CMK (cell line): ENCODE data around the gene ZNF808.
"Not testable (repeated sequence)": the region's sequence is repeated elsewhere in the genome, so short reads cannot be mapped to it uniquely, and the experiment has no call there.

ENCODE experiments used
- DNase-seq: peaks from one replicate; pipeline ENCODE4 v3.0.0-alpha.2; 2010; ENCODE audit warnings: low read depth

ZNF808 gene

DNA sequence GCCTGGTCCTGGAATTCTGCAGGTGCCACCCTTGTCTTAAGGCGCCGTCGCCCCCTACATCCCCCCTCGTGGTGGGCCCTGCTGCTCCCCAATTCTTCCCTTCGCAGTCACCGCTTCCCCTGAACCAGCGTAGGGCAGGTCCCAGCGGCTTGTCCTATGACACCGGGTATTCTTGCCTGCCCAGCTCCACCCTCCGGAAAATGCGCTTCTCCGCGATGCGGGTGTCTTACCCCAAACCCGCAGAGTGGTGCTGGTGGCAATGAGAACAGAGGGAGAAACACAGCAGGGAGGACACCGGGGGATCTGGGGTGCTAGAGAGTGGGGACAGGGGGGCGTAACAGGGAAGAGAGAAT lies 9.0 kb downstream of the ZNF808 start:
- DNase-seq: no peak

DNA sequence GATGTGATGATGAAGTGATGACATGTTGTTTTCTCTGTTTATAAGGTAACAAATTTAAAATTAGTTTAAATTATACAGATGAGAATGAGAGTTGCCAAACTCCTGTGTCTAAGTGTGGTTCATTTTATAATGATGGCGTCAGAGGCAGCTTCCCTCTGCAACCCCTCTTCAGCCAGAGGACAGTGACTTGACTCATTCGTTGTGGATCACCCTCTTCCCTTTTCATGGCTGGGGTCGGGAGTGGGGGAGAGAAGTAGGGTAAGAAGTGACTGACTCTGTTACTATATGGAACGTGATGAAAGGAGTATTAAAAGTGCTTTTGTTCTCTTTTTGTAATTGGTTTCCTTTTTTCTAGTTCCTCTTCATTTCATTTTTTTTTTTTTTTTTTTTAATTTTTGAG lies 11.3 kb downstream of the ZNF808 start:
- not testable (repeated sequence) for DNase-seq

DNA sequence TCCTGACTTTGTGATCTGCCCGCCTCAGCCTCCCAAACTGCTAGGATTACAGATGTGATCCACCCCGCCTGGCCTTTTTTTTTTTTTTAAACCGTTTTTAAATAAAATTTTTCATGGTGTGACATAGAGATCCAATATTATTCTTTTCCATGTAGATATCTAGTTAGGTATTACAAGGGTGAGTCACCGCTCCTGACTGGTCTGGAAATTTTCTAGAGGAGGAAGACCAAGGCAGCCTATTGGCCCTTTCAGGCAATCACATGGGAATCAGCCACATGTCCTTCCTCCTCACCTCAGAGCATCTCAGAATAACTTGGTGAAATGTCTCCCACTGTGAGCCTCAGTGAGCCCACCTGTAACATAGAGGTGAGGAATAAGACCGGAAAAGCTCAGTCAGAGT lies 13.7 kb downstream of the ZNF808 start:
- DNase-seq: not testable (repeated sequence)

GRCh38 chr19:52541608-52542007 lies 14.1 kb downstream of the ZNF808 start:
- no peak for DNase-seq

- not testable (repeated sequence) for DNase-seq
These were observed 15.1 kb downstream of the ZNF808 start for GRCh38 chr19:52542541-52542940.

- DNase-seq: no peak
These were observed 15.7 kb downstream of the ZNF808 start for GRCh38 chr19:52542984-52543664.

- DNase-seq: no peak
These were observed 26.9 kb downstream of the ZNF808 start for GRCh38 chr19:52554216-52554971.

DNA sequence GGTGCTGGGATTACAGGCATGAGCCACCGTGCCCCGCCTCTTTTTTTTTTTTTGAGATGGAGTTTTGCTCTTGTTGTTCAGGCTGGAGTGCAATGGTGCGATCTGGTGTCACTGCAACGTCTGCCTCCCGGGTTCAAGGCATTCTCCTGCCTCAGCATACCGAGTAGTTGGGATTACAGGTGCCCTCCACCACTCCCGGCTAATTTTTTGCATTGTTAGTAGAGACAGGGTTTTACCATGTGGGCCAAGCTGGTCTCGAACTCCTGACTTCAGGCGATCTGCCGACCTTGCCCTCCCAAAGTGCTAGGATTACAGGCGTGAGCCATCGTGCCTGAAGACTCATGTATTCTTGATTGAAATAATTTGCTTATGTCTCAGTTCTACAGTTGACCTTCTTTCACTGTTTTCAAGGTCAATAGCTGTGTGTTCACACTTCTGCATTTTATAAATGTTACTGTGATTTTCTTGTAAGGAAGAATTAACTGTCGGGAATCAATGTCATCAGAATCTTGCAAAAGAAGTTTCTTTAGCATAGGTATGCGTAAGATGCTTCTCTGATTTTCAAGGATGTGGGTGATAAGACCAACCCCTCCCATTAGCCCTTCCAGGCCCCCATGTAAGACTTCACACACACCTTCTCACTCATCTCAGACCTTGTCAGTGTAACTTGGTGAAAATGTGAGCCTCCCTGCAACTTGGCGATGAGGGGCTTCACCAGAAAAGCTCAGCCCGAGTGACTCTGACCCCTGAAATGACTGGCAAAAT lies 29.9 kb downstream of the ZNF808 start:
- no peak for DNase-seq

DNA sequence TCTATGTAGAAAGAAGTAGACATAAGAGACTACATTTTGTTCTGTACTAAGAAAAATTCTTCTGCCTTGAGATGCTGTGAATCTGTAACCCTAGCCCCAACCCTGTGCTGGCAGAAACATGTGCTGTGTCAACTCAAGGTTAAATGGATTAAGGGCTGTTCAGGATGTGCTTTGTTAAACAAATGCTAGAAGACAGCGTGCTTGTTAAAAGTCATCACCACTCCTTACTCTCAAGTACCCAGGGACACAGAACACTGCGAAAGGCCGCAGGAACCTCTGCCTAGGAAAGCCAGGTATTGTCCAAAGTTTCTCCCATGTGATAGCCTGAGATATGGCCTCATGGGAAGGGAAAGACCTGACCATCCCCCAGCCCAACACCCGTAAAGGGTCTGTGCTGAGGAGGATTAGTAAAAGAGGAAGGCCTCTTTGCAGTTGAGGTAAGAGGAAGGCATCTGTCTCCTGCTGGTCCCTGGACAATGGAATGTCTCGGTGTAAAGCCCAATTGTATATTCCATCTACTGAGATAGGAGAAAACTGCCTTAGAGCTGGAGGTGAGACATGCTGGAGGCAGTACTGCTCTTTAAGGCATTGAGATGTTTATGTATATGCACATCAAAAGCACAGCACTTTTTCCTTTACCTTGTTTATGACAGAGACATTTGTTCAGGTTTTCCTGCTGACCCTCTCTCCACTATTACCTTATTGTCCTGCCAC lies 31.4 kb downstream of the ZNF808 start:
- not testable (repeated sequence) for DNase-seq

DNA sequence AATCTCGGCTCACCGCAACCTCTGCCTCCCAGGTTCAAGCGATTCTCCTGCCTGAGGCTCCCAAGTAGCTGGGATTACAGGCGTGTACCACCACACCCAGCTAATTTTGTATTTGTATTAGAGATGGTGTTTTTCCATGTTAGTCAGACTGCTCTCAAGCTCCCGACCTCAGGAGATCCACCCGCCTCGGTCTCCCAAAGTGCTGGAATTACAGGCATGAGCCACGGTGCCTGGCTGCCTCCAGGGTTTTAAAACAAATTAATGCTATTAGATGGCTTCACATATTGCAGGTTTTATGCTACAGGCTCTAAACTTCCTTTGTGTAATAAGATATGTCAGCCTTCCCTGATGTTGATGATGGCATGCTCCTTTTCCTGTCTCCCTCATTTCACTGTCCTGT lies 34.1 kb downstream of the ZNF808 start:
- not testable (repeated sequence) for DNase-seq

- DNase-seq: no peak
These were observed 38.7 kb downstream of the ZNF808 start for GRCh38 chr19:52566121-52566520.

DNA sequence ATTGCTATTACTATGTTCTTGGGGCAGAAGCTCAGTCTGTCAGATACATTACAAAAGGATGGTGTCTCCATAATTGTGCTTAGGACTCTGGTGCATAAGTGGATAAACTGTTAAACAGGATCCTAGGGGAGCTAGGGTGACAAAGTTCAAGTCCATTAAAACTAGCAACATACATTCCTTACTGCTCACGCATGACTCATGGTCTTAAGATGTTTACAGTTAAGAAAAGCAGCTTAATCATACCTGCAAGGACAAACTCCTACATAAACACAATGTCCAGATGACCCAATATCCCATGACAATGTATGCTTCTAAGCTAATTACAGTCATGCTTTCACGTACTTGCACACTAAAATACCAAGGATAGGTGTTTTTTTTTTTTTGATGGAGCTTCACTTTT lies 39.1 kb downstream of the ZNF808 start:
- no peak for DNase-seq

- DNase-seq: no peak
These were observed 40.5 kb downstream of the ZNF808 start for GRCh38 chr19:52567921-52568320.

DNA sequence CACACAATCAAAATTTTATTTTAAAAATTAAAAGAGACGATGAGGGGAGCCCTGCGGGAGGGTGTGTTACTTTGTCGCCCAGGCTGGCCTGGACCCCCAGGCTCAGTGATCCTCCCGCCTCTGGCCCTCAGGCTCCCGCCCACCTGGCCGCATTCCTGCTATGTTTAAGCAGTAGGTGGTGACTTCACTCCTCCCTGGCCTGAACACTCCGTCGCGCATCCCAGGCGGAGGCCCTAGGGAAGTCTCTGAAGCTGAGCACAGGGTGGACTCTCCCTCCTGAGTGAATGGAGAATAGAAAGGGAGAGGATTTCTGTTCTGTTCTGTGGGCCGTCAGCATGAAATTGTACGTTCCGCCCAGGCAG lies 42.2 kb downstream of the ZNF808 start:
- DNase-seq: not testable (repeated sequence)

DNA sequence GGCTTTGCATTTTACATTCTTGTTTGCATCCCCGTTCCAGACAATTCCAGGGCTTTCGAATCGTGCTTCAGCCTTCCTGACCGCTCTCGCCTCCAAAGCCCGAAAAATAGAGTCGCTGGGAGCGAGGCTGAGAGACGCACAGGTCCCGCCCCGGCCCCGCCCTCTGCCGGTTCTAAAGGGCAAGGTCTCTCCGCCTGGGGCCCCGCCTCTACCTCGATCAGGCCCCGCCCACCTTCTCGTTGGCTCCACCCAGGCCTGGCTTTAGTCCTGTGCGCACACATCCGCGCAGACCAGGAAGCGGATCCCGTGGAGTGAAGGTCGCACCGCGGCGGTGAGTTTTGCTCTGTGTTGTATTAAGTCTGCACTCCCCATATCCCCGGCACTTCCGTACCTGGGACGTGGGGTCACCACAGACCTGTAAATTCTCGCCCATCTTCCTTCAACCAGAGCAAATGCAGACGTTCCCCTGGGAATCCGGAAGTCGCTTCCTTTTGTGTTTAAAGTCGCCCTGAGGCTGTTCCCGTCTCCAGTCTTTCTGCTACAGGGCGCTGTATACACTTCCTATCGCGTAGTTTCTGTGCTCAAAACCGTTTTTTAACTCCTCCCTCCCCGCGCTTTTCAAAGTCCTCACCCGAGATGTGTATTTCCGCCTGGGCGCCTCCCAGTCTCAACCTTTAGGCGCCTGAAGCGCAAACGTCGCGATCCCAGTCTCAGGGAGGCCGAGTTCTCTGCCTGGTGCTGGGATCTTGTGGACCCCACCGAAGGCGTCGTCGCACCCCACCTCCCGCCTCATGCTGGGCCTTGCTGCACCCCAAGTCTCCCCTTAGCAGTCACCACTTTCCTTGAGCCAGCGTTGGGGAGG lies 42.8 kb downstream of the ZNF808 start, which contains the start of gene ZNF701:
Gene ZNF701, plus strand, starts transcription at position 288 of the 862 bp plus-strand sequence. CDS start 3,861 bp downstream, outside the sequence.
- DNase-seq: peak; percentile 88

DNA sequence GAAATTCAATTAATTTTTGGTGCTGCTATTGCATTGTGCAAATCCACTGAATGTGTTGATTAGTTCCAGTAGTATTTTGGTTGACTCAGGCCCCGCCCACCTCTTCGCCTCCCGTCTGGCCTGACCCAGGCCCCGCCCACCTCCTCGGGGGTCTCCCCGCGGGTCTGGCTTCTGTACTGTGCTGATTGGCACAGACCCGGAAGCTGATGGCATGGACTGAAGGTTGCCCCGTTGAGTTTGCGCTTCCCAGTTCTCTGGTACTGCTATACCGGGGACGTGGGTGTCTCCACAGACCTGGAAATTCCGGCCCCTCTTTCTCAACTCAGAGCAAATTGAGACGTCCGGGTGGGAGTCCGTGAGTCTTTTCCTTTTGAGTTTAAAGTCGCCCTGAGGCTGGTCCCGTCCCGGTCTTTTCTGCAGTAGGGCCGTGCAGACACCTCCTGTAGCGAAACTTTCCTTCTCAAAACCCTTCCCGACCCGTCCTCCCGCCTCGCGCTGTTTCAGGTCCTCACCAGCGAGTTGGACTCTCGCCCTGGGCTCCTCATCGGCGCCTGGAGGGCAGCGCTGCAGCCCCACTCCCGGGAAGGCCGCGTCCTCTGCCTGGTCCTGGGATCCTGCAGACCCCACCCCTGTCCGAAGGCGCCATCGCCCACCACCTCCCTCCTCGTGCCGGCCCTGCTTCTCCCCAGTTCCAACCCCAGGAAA lies 57.4 kb downstream of the ZNF808 start:
- DNase-seq: no peak

DNA sequence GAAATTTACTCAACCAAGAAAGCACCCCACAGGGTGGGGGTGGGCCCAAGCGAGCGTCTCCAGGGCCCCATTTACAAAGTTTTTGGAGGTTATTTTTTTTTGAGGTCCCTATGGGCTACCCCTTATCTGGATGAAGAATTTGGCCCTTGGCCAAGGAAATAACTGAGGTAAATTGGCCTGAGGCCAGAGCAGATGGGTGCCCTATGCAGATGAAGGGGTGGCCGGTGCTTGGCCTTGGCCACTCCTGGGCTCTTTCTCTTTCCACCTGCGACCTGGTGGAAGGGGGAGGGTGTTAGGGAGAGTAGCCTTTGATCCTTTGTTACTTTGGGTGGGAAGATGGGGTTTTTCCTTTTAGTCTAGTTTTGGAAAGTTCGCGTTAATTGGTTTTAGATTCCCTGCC lies 58.1 kb downstream of the ZNF808 start:
- no peak for DNase-seq

GRCh38 chr19:52590728-52591127 lies 63.3 kb downstream of the ZNF808 start:
- no peak for DNase-seq

DNA sequence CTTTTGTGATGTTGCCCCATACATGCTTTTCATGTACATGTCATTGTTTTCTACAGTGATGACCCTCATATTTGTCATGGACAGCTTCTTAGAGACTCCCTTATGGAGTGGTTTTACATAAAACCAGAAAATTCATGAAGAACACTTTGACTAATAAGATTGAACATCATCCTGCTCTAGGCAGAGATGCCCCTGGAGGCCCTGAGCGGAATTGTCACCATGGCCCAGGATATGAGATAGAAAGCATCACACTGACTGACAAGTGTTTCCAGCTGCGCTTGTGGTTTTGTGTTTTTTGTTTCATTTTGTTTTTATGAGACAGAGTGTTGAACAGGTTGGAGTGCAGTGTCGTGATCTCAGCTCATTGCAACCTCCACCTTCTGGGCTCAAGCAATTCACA lies 64.8 kb downstream of the ZNF808 start:
- DNase-seq: no peak

- DNase-seq: not testable (repeated sequence)
These were observed 66.0 kb downstream of the ZNF808 start for GRCh38 chr19:52593441-52593840.

DNA sequence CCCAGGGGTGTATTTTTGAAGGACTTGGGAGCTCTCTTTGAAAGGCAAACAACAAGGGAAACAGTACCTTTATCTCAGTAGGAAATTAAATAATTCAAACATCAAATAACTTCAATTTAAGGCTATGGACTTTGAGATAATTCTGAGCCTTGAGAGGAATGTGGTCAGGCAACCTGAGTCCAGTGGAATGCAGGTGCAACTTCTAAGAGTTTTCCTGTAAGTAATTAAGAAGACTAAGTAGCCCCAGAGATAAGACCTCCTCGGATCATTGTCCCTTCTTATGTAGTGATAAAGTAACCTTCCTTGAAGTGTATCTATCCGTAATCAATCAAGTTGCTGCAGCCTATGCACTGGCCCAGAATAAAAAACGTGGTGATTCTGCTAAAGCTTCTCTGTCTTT lies 71.8 kb downstream of the ZNF808 start:
- DNase-seq: no peak
